Measurements from ENCODE around the gene EHBP1.

The EHBP1 gene

DNA sequence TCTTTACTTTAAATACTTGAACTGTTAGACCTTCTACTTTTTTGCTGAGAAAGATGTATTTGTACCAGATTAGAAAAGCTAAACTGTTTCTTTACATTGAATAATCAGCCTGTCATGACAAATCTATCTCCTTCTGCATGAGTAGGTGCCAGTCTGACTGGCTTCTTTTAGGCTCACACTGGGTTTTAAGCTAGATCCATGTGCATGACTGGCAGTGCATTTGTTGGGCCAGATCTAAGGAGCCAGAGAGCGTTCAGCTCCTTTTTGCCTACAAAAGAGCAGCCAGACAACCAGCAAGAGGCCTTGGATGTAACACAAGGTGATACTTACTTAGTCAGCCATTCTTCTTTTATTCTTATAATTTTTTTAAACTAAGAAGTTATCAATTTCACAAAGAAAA, 263.2 kb downstream of the EHBP1 start:
- Histone ChIP-seq H4K20me1 (ENCODE audit: insufficient read depth, low read length, poor library complexity, severe bottlenecking) (no peaks in the 10 kb centered on the region), H3K4me2 (ENCODE audit: low read depth, low read length, poor library complexity, severe bottlenecking) (no peak overlapping the region), H3K4me3 (ENCODE audit: low read length, poor library complexity, severe bottlenecking) (no peak overlapping the region), H3K36me3 (ENCODE audit: insufficient read depth, low read length) (no peaks in the 10 kb centered on the region), H3K79me2 (ENCODE audit: insufficient read depth, low read length) (no peaks in the 10 kb centered on the region), H3K9me2 (replicated peaks; ENCODE audit: low read depth, low read length) (no peaks in the 10 kb centered on the region), H3K9ac (ENCODE audit: low read depth, low read length, poor library complexity, severe bottlenecking) (no peak overlapping the region), H3K9me3 (ENCODE audit: insufficient read depth, low read depth, low read length) (no peaks in the 10 kb centered on the region), H2AFZ (ENCODE audit: low read length) (no peak overlapping the region), H3K27me3 (ENCODE audit: insufficient read depth, low read length, poor library complexity, severe bottlenecking) (no peaks in the 10 kb centered on the region), H3F3A (ENCODE audit: low read depth) (no peaks in the 10 kb centered on the region), H3K4me1 (ENCODE audit: insufficient read depth, low read length, poor library complexity, severe bottlenecking) (peaks cover 4% of the 10 kb centered on the region)
- TF ChIP-seq EZH2phosphoT487 (IDR thresholded peaks at IDR 0.05; ENCODE audit: borderline replicate concordance): no peak
- TF ChIP-seq, protein P1, sequence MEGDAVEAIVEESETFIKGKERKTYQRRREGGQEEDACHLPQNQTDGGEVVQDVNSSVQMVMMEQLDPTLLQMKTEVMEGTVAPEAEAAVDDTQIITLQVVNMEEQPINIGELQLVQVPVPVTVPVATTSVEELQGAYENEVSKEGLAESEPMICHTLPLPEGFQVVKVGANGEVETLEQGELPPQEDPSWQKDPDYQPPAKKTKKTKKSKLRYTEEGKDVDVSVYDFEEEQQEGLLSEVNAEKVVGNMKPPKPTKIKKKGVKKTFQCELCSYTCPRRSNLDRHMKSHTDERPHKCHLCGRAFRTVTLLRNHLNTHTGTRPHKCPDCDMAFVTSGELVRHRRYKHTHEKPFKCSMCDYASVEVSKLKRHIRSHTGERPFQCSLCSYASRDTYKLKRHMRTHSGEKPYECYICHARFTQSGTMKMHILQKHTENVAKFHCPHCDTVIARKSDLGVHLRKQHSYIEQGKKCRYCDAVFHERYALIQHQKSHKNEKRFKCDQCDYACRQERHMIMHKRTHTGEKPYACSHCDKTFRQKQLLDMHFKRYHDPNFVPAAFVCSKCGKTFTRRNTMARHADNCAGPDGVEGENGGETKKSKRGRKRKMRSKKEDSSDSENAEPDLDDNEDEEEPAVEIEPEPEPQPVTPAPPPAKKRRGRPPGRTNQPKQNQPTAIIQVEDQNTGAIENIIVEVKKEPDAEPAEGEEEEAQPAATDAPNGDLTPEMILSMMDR (conservative IDR thresholded peaks at IDR 0.05; ENCODE audit: low read length): no peak

GRCh38 chr2:62971936-62972335, 266.4 kb downstream of the EHBP1 start:
- Histone ChIP-seq H3F3A (ENCODE audit: low read depth) (no peaks in the 10 kb centered on the region), H3K36me3 (ENCODE audit: insufficient read depth, low read length) (no peaks in the 10 kb centered on the region), H3K79me2 (ENCODE audit: insufficient read depth, low read length) (no peaks in the 10 kb centered on the region), H3K9ac (ENCODE audit: low read depth, low read length, poor library complexity, severe bottlenecking) (no peak overlapping the region), H3K4me1 (ENCODE audit: insufficient read depth, low read length, poor library complexity, severe bottlenecking) (no peaks in the 10 kb centered on the region), H3K27me3 (ENCODE audit: insufficient read depth, low read length, poor library complexity, severe bottlenecking) (no peaks in the 10 kb centered on the region), H3K4me2 (ENCODE audit: low read depth, low read length, poor library complexity, severe bottlenecking) (no peak overlapping the region), H3K9me3 (ENCODE audit: insufficient read depth, low read depth, low read length) (no peaks in the 10 kb centered on the region), H3K4me3 (ENCODE audit: low read length, poor library complexity, severe bottlenecking) (no peak overlapping the region), H2AFZ (ENCODE audit: low read length) (no peak overlapping the region), H4K20me1 (ENCODE audit: insufficient read depth, low read length, poor library complexity, severe bottlenecking) (no peaks in the 10 kb centered on the region), H3K9me2 (replicated peaks; ENCODE audit: low read depth, low read length) (no peaks in the 10 kb centered on the region)
- TF ChIP-seq EZH2phosphoT487 (IDR thresholded peaks at IDR 0.05; ENCODE audit: borderline replicate concordance): no peak
- TF ChIP-seq, protein P1 (conservative IDR thresholded peaks at IDR 0.05; ENCODE audit: low read length): no peak

DNA sequence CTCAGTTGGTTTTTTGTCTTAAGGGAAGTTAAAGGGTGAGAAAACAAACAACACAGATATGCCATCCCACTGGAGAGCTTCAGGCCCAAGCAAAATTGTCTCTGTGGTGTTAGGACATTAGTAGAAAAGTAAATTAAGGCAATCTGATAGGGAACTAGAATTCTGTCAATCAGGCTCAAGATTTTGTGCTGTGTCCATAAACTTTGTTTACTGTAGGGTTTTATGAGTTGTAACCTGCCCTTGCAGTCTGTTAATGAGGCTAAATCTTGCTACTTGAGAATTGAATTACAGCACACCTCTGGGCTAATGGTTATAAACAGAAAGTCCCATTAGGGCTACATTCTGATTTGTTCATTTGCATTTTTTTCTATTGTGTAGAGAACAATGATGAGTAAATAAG, 267.1 kb downstream of the EHBP1 start:
- Histone ChIP-seq H3K9me2 (replicated peaks; ENCODE audit: low read depth, low read length) (no peaks in the 10 kb centered on the region), H3F3A (ENCODE audit: low read depth) (no peaks in the 10 kb centered on the region), H3K9ac (ENCODE audit: low read depth, low read length, poor library complexity, severe bottlenecking) (no peak overlapping the region), H3K4me1 (ENCODE audit: insufficient read depth, low read length, poor library complexity, severe bottlenecking) (no peaks in the 10 kb centered on the region), H3K36me3 (ENCODE audit: insufficient read depth, low read length) (no peaks in the 10 kb centered on the region), H3K79me2 (ENCODE audit: insufficient read depth, low read length) (no peaks in the 10 kb centered on the region), H2AFZ (ENCODE audit: low read length) (no peak overlapping the region), H3K9me3 (ENCODE audit: insufficient read depth, low read depth, low read length) (no peaks in the 10 kb centered on the region), H4K20me1 (ENCODE audit: insufficient read depth, low read length, poor library complexity, severe bottlenecking) (no peaks in the 10 kb centered on the region), H3K4me2 (ENCODE audit: low read depth, low read length, poor library complexity, severe bottlenecking) (no peak overlapping the region), H3K27me3 (ENCODE audit: insufficient read depth, low read length, poor library complexity, severe bottlenecking) (no peaks in the 10 kb centered on the region), H3K4me3 (ENCODE audit: low read length, poor library complexity, severe bottlenecking) (no peak overlapping the region)
- TF ChIP-seq EZH2phosphoT487 (IDR thresholded peaks at IDR 0.05; ENCODE audit: borderline replicate concordance): no peak
- TF ChIP-seq, protein P1 (conservative IDR thresholded peaks at IDR 0.05; ENCODE audit: low read length): no peak
